ES-I3 (cell line): Measurements from ENCODE around the gene PAM.

Source experiments
- H3K36me3 ChIP-seq: 2 replicates; pipeline ENCODE4 v1.6.1; 2013; ENCODE audit warnings: mild to moderate bottlenecking, low read length, control low read depth, moderate library complexity; ENCODE audit not compliant: insufficient read depth
- H3K4me1 ChIP-seq: 2 replicates; pipeline ENCODE4 v1.6.1; 2013; ENCODE audit warnings: mild to moderate bottlenecking, control low read depth, low read length; ENCODE audit not compliant: insufficient read depth
- H3K9ac ChIP-seq: 2 replicates; pipeline ENCODE4 v1.6.1; 2013; ENCODE audit warnings: low read depth, mild to moderate bottlenecking, low read length, moderate library complexity
- H3K9me3 ChIP-seq: 2 replicates; pipeline ENCODE4 v1.6.1; 2013; ENCODE audit warnings: mild to moderate bottlenecking, low read length, moderate library complexity; ENCODE audit not compliant: control insufficient read depth, insufficient read depth

Gene PAM

DNA sequence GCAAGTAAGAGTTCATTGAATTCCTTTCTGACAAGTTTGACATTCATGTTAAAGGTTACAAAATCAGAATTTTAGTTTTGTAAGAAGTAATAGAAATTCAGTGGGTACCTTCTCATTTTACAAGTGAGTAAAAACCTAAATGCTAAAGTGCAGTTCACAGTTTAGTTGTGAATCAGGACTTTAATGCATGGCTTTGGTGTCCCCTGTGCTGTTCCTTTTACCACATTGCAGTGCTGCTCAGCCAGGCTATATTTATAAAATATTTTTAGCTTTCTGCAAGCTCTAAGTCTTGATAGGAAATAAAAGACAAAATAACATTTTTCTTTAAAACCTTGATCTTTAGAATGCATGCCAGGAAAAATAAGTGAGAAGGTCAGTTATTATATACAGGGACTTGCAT lies 26.3 kb downstream of the PAM start:
- H3K4me1 ChIP-seq: no peaks in the 10 kb centered on the region

DNA sequence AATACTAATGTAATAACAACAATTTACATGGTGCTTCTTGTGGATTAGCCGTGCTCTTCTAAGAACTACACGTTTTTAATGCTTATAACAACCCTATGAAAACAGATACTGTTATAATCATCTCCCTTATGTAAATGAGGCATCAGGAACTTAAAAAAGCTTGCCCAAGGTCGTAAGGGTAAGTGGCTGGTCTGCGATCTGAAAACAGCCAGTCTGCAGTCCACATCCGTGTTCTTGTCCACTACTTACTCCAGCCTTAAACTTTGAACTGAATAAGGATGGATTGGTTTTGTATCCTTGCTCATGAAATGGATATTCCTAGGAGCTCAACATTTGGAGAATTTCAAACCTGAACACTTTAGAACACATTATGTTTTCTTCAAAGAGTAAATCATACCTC lies 26.7 kb downstream of the PAM start:
- Histone ChIP-seq H3K9me3 (no peaks in the 10 kb centered on the region), H3K9ac (no peak overlapping the region), H3K36me3 (no peaks in the 10 kb centered on the region), H3K4me1 (no peaks in the 10 kb centered on the region)

More for the DNA sequence above, 26.3 kb downstream of the PAM start:
- Histone ChIP-seq H3K9me3 (no peaks in the 10 kb centered on the region), H3K36me3 (no peaks in the 10 kb centered on the region), H3K9ac (no peak overlapping the region)

DNA sequence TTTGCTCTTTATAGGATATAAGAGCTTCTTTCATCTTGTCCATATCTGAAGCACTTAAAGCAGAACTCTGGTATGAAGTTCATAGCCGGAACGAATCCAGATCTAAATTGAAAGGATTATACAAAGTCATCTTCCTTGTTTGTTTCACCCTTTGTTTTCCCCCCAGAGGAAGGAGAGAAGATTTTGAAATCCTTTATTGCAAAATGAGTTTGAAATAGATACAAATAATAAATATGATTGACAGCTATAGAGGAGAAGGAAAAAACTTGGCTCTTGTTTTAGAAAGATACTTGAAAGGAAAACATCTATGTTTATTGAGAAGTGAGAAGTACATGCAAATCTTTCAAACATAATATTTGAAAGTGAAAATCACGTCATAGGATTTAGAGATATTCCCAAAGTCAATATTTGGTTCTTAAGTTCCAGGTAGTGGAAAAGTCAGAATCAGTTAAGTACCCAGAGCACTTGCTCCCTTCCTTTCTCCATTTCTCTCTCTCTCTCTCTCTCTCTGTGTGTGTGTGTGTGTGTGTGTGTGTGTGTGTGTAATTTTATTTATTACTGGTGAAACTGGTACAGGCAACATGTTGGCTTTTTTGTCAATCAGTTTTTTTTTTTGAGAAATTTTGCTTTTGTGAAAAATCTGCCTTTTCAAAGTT lies 27.2 kb downstream of the PAM start:
- no peaks in the 10 kb centered on the region for H3K4me1 ChIP-seq
- H3K9me3 ChIP-seq: no peaks in the 10 kb centered on the region
- no peaks in the 10 kb centered on the region for H3K36me3 ChIP-seq
- no peak overlapping the region for H3K9ac ChIP-seq

DNA sequence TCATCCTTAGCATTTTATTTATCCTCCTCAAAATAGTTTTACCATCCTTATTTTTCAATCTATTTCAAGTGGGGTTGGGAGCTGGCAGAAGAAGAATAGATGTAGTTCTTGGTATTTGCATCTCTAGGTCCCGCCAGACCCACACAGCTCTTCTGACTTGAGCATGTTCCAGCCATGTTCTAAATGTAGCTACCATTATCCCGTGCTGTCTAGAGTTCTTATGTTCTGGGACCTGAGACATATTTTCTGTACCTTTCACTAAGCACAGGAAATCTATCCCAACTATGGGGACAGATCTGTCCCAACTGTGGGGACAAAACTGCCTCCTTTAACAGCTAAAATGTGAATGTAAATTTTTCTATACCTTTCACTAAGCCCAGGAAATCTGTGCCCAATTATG lies 32.0 kb downstream of the PAM start:
- H3K36me3 ChIP-seq: no peaks in the 10 kb centered on the region
- H3K9me3 ChIP-seq: no peaks in the 10 kb centered on the region
- no peaks in the 10 kb centered on the region; the same call in 1 of the 2 replicates for H3K4me1 ChIP-seq
- no peak overlapping the region for H3K9ac ChIP-seq

DNA sequence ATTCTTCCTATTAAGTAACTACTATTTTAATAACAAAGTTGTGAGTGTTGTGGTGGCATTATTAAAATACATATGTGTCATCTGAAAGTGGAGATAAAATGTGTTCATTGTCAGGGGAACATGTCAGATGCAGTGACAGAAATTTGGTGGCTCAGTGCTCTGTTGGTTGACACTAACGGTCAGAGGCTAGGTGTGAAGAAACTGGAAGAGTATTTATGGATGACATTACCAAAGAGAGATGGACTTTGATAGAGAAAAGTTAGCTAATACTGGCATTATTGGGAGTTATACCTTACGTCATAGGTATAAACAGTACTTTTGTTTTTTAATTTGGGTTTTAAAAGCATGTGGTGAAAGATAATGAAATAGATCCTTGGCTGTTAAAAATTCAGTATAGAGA lies 33.7 kb downstream of the PAM start:
- H3K4me1 ChIP-seq: no peaks in the 10 kb centered on the region; the same call in 1 of the 2 replicates
- H3K9me3 ChIP-seq: no peaks in the 10 kb centered on the region
- H3K36me3 ChIP-seq: no peaks in the 10 kb centered on the region
- H3K9ac ChIP-seq: no peak overlapping the region

DNA sequence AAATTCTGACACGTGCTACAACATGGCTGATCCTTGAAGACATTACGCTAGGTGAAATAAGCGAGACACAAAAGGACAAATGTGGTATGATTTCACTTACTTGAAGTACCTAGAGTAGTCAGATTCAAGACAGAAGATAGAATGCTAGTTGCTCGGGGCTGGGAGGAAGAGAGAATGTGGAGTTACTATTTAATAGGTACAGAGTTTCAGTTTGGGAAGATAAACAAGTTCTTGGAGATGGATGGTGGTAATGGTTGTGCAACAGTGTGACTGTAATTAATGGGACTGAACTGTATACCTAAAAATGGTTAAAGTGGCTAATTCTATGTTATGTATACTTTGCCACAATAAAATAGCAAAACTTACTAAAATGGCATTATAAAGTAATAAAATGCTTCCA lies 34.4 kb downstream of the PAM start:
- Histone ChIP-seq H3K9ac (no peak overlapping the region), H3K9me3 (no peaks in the 10 kb centered on the region), H3K36me3 (no peaks in the 10 kb centered on the region), H3K4me1 (no peaks in the 10 kb centered on the region; the same call in 1 of the 2 replicates)

DNA sequence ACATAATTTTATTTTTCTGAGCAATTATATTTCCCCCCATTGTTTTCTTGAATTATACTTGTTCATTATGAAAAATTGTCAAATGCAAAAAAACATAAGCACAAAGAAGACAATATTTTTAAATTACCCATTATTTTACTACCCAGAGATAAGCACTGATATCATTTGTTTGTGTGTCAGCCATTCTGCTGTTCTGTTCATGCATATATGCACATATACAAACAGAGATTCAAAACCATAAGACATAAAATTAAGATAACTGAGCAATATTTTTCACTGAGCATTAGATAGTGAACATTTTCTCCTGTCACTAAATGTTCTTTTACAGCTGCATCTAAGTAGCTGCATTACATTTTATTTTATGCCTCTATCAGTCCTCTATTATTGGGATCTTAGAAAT lies 35.6 kb downstream of the PAM start:
- H3K36me3 ChIP-seq: no peaks in the 10 kb centered on the region
- no peak overlapping the region for H3K9ac ChIP-seq
- H3K4me1 ChIP-seq: peaks cover 12% of the 10 kb centered on the region
- H3K9me3 ChIP-seq: no peaks in the 10 kb centered on the region

DNA sequence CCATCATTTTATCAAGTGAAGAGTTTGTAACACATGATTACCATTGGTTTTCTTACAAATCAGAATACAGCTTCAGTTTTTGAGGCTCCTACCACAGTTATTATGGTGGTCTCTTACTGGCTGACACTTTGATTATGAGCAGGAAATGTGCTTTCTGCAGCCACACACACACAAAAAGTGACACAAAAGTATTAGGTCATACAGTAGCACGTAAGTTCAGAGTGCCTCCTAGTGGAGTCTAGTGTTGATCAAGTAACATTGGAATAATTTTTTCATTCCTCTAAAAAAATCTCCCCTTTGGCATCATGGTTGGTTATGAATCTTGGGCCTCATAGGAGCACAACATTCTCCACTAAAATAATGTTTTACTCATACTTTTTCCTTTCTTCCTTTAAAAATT lies 37.6 kb downstream of the PAM start:
- Histone ChIP-seq H3K36me3 (no peaks in the 10 kb centered on the region), H3K9me3 (no peaks in the 10 kb centered on the region), H3K9ac (no peak overlapping the region), H3K4me1 (peaks cover 23% of the 10 kb centered on the region)

DNA sequence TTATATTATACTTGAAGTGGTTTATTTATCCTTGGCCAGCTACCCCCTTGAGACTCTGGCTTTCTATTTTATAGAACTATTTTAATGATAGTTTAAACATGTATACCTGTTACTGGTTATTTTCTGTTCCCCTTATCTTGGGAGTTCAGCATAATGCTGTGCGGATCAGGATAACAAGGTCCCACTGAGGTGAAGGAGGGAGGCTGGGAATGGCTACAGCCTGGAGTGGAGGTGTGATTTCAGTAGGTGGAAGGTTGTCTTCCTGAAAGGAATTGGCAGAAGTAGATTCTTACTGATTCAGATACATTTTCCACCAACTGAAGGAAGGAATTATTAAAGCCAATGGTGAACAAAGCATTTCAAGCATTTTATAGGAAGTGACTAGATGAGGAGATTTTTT lies 38.9 kb downstream of the PAM start:
- Histone ChIP-seq H3K9me3 (no peaks in the 10 kb centered on the region), H3K9ac (no peak overlapping the region), H3K36me3 (no peaks in the 10 kb centered on the region), H3K4me1 (peaks cover 28% of the 10 kb centered on the region)

DNA sequence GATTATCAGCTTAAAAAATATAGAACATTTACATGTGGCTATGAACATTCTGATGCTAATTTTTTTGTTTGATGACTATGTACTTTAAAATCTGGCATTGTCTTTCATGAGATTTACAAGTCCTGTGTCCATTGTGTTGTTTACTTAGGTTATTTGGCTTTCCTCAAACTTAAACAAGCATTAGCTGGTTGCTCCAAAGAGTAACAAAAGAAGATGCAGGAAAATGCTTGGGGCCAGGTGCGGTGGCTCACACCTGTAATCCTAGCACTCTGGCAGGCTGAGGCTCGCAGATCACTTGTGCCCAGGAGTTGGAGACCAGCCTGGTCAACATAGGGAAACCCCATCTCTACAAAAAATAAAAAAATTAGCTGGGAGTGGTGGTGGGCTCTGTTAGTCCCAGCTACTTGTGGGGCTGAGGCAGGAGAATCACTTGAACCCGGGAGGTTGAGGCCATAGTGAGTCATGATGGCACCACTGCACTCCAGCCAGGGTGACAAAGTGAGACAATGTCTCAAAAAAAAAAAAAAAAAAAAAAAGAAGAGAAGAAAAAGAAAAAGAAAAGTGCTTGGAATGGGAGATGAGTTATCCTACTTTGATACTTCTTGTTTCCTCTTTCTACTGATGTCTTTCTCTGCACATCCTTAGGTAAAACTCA lies 39.7 kb downstream of the PAM start:
- H3K9me3 ChIP-seq: no peaks in the 10 kb centered on the region
- peaks cover 31% of the 10 kb centered on the region for H3K4me1 ChIP-seq
- H3K36me3 ChIP-seq: no peaks in the 10 kb centered on the region
- no peak overlapping the region for H3K9ac ChIP-seq

DNA sequence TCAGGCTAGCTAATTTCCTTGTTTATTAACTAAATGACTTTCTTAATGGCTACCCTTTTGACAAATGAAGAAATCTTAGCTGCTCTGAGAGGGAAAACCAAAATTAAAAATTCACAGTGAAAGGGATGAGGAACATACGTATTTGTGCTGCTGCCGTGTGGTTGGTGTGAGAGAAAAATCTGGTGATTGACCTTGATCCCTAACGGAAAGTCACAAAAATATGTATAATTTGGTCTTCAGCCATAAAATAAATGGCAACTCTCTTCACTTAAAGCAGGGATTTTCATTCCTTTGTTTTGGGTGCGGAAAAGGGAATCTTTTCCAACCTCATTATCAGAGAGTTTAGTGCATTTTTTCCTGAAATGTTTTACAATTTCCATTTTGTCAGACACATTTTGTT lies 40.4 kb downstream of the PAM start:
- Histone ChIP-seq H3K9me3 (no peaks in the 10 kb centered on the region), H3K4me1 (peaks cover 31% of the 10 kb centered on the region), H3K36me3 (no peaks in the 10 kb centered on the region), H3K9ac (no peak overlapping the region)

DNA sequence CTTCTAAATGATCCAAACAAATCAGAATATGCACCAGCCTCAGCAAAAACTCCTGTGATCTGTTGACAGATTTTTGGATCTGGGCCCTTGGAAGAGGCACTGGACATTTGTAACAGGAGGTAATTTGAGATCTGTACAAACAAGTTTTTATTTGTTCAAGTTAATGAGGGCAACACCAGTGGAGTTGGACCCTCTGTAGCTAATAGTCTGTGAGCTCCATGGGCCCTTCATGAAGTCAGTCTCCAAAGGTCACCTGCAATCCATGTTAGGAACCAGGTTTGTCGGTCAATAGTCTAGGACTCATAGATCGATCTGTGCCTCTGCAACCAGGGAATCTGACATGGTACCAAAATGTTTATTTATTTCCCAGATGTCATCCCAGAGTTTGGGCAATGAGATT lies 40.9 kb downstream of the PAM start:
- Histone ChIP-seq H3K9me3 (no peaks in the 10 kb centered on the region), H3K9ac (no peak overlapping the region), H3K36me3 (no peaks in the 10 kb centered on the region), H3K4me1 (peaks cover 31% of the 10 kb centered on the region)

DNA sequence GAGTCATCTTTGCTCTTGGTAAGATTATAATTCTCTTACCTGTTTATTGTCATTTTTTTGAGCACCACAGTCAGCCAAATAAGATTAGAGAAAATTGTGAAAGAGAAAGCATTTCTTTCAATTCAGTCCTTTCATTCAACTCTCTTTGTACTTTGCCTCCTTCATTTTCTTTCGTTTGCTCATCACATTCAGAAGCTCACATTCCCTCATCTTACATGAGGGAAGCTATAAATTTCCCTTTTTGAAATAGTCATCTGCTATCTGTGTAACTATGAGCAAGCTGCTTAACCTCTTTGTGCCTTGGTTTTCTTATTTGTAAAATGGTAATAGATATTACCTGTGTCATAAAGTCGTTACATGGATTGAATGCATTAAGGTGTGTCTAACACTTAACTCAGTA lies 41.4 kb downstream of the PAM start:
- Histone ChIP-seq H3K36me3 (no peaks in the 10 kb centered on the region), H3K9me3 (no peaks in the 10 kb centered on the region), H3K9ac (no peak overlapping the region), H3K4me1 (peaks cover 31% of the 10 kb centered on the region)

DNA sequence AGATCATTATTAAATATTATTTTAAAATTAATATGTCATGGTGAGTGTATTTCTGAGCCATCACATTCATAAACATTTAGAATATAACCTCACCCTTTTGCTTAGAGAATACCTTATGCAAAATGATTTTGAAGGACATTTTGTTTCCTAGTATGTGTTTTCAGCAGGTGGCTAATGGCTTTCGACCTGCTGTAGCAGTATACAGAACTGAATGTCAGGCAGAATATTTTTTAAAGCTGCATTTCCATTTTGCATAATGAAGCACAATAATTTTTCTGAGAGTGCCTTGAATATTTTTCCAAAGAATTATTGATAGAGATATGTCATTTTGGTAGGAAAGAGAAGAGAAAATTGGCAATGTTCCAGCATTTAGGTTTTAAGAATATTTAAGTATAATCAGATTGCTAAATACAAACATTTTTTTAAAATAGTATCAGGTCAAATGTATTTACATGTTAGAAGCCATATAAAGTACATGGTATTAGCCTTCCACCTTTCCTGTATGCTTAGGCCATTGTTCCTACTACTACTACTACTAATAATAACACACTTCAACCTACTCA lies 42.3 kb downstream of the PAM start:
- H3K4me1 ChIP-seq: peaks cover 31% of the 10 kb centered on the region
- no peaks in the 10 kb centered on the region for H3K36me3 ChIP-seq
- H3K9me3 ChIP-seq: no peaks in the 10 kb centered on the region
- no peak overlapping the region for H3K9ac ChIP-seq

DNA sequence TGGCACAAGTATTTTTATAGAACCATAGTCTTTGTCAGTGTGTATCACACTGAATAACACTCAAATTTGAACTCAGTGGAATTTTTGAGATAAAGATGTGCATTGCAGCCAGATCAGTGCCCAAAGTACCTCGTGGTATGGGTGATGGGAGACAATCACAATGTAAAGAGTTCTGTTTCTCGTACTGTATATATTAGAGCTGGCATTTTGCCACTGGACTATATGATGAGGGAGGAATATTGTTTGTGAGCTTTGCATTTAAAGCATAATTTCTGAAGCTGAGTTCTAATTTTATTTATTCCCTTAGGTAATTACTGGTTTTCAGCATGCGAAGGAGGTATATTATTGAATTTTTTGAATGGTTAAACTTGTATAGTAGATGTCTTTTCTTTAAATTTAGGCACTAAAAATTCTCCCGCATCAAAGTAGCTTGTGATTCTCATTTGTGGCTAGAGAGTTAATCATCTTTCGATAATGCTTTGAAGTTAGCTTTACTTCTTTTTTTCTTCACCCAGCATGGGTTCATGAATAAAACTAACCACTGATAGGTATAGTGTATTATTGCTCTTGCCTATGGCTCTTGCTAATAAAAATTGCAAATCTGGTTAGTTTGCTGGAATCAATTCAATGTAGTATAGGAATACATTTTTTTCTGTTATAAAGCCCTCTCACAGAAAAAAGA lies 43.1 kb downstream of the PAM start:
- H3K9ac ChIP-seq: no peak overlapping the region
- peaks cover 31% of the 10 kb centered on the region for H3K4me1 ChIP-seq
- H3K36me3 ChIP-seq: no peaks in the 10 kb centered on the region
- no peaks in the 10 kb centered on the region for H3K9me3 ChIP-seq
